Activated CD4-positive, alpha-beta T cell treated with anti-CD3 and anti-CD28 coated beads, Interleukin-2, amount 10 ng/mL, durations not matched to agents 24 days and 14 days (primary cell): Measurements from ENCODE around the gene TRAPPC2. TPM values are rescaled to one million over a fixed set of nuclear protein-coding genes. Genes with fewer than 3 reads are reported as not detected.
"Not testable (repeated sequence)": the region's sequence is repeated elsewhere in the genome, so short reads cannot be mapped to it uniquely, and the experiment has no call there.

Source experiments
- DNase-seq: peaks from one replicate; pipeline ENCODE4 v3.0.0; 2022
- H3K27ac Mint-ChIP-seq: one replicate; pipeline ENCODE4 v1.8.0; 2022; ENCODE audit warnings: mild to moderate bottlenecking, mixed read lengths
- H3K27me3 Mint-ChIP-seq: one replicate; pipeline ENCODE4 v1.8.0; 2022; ENCODE audit warnings: mixed read lengths
- H3K36me3 Mint-ChIP-seq: one replicate; pipeline ENCODE4 v1.8.0; 2022; ENCODE audit warnings: low read depth, mild to moderate bottlenecking, mixed read lengths
- H3K4me1 Mint-ChIP-seq: one replicate; pipeline ENCODE4 v1.8.0; 2021; ENCODE audit warnings: mixed read lengths
- H3K4me3 Mint-ChIP-seq: one replicate; pipeline ENCODE4 v1.8.0; 2022; ENCODE audit warnings: mild to moderate bottlenecking, moderate library complexity, mixed read lengths
- H3K9me3 Mint-ChIP-seq: one replicate; pipeline ENCODE4 v1.8.0; 2021; ENCODE audit warnings: mixed read lengths
- intact Hi-C: fragments of 100-400 bp; cut with micrococcal nuclease; formaldehyde crosslinking; loops from one replicate; pipeline ENCODE4 v1.15.1; 2023
- total RNA-seq: library from RNA; stranded (reverse); gene quantifications from 2 replicates; pipeline ENCODE4 v1.2.3, GENCODE V29; 2022

Gene TRAPPC2
- total RNA-seq, 1 donor from 2014 or later: 15.4 TPM

GRCh38 chrX:13688958-13689740, 45.3 kb downstream of the TRAPPC2 start, which contains the start of gene RAB9A:
Gene RAB9A, plus strand, starts transcription at chrX:13689128. Its CDS starts 19,619 bp downstream, at chrX:13708747.
- Mint-ChIP-seq H3K36me3 (peaks cover 4% of the 10 kb centered on the region), H3K27ac (peak within 1 kb of the TSS; percentile 93), H3K4me3 (peak within 1 kb of the TSS; percentile 87), H3K4me1 (peaks cover 35% of the 10 kb centered on the region), H3K9me3 (no peaks in the 10 kb centered on the region), H3K27me3 (no peaks in the 10 kb centered on the region)
- intact Hi-C loops: loop anchor here (1.0 kb wide), 3 partner anchors 20 to 45 kb away; partner anchors contain the start of genes OFD1 and TRAPPC2
- peak; percentile 95 for DNase-seq

DNA sequence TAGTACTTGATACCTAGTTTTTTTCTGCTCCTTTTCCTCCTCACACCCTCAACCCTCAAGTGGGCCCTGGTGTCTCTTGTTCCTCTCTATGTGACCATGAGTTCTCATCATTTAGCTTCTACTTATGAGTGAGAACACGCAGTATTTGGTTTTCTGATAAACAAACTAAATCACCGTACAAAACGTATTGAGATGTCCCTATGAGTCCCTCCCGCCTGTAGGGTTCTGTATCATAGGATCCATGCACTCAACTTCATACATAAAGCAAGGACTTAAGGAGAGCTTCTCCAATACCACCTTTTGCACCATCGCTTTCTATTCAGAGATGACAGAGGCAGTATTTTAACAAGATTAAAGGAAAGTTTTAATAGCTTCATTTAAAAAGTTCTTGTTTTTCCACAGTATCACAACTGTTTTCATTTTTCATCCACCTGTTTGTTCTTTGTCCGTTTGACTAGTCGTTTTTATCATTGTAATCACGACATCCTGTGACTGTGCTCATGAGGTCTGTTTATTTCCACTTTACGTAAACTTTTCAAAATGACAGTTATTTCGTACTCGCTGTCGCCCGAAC, 45.9 kb downstream of the TRAPPC2 start:
- peaks cover 5% of the 10 kb centered on the region for H3K36me3 Mint-ChIP-seq
- H3K4me1 Mint-ChIP-seq: peaks cover 33% of the 10 kb centered on the region
- H3K27ac Mint-ChIP-seq: peak overlapping the region; percentile 93
- intact Hi-C loops: loop anchor here (1.0 kb wide), 1 partner anchor 19 kb away; no protein-coding TSS in a partner anchor
- peak overlapping the region; percentile 87 for H3K4me3 Mint-ChIP-seq
- H3K27me3 Mint-ChIP-seq: no peaks in the 10 kb centered on the region
- no peaks in the 10 kb centered on the region for H3K9me3 Mint-ChIP-seq
- DNase-seq: peak; percentile 55

GRCh38 chrX:13687203-13687602, 47.2 kb downstream of the TRAPPC2 start:
- intact Hi-C loops: no loop called here
- Mint-ChIP-seq H3K36me3 (peaks cover 5% of the 10 kb centered on the region), H3K4me1 (peaks cover 23% of the 10 kb centered on the region), H3K4me3 (no peak overlapping the region), H3K27me3 (no peaks in the 10 kb centered on the region), H3K27ac (no peak overlapping the region), H3K9me3 (no peaks in the 10 kb centered on the region)
- no peak for DNase-seq

GRCh38 chrX:13685126-13685763, 49.2 kb downstream of the TRAPPC2 start:
- H3K27ac Mint-ChIP-seq: no peak overlapping the region
- H3K4me3 Mint-ChIP-seq: no peak overlapping the region

DNA sequence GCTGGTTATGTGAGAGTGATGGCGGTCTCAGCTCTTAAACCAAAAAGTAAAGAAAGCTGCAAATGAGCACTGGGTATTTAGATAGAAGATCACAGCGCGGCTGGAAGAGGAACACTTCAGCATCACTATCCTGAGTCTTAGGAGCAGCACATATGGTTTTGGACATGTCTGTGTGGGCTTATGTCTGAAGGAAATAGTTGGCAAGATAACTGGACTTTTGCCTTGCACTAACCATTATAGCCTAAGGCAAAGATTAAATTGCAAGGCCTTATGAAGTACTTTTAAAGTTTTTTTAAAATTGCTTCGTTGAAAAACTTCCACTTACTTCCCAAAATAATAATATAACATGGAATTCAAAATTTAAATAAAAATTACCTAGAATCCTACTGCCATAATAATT, 50.1 kb downstream of the TRAPPC2 start:
- Mint-ChIP-seq H3K9me3 (no peaks in the 10 kb centered on the region), H3K4me1 (peaks cover 15% of the 10 kb centered on the region), H3K36me3 (peaks cover 10% of the 10 kb centered on the region), H3K27ac (no peak overlapping the region), H3K4me3 (no peak overlapping the region), H3K27me3 (no peaks in the 10 kb centered on the region)
- DNase-seq: no peak
- intact Hi-C loops: no loop called here

More at GRCh38 chrX:13685126-13685763, 49.2 kb downstream of the TRAPPC2 start:
- Mint-ChIP-seq H3K27me3 (no peaks in the 10 kb centered on the region), H3K4me1 (peaks cover 16% of the 10 kb centered on the region), H3K36me3 (peaks cover 10% of the 10 kb centered on the region), H3K9me3 (no peaks in the 10 kb centered on the region)
- no peak for DNase-seq
- intact Hi-C loops: no loop called here

DNA sequence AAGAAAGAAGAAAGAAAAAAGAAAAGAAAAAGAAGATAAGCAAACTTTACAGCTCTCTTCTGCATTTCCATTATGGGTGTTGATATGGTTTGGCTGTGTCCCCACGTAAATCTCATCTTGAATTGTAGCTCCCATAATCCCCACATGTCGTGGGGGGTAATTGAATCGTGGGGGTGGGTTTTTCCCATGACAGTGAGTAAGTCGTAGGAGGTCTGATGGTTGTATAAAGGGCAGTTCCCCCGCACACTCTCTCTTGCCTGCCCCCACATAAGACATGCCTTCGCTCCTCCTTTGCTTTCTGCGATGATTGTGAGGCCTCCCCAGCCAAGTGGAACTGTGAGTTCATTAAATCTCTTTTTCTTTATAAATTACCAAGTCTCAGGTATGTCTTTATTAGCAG, 52.8 kb downstream of the TRAPPC2 start:
- peaks cover 12% of the 10 kb centered on the region for H3K36me3 Mint-ChIP-seq
- no peak for DNase-seq
- no peaks in the 10 kb centered on the region for H3K9me3 Mint-ChIP-seq
- H3K27me3 Mint-ChIP-seq: no peaks in the 10 kb centered on the region
- H3K27ac Mint-ChIP-seq: no peak overlapping the region
- intact Hi-C loops: no loop called here
- H3K4me1 Mint-ChIP-seq: peaks cover 5% of the 10 kb centered on the region
- no peak overlapping the region for H3K4me3 Mint-ChIP-seq

DNA sequence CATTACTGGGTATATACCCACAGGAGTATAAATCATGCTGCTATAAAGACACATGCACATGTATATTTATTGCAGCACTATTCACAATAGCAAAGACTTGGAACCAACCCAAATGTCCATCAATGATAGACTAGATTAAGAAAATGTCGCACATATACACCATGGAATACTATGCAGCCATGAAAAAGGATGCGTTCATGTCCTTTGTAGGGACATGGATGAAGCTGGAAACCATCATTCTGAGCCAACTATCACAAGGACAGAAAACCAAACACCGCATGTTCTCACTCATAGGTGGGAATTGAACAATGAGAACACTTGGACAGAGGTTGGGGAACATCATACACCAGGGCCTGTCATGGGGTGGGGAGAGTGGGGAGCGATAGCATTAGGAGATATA, 54.7 kb downstream of the TRAPPC2 start:
- H3K4me3 Mint-ChIP-seq, H3K27me3 Mint-ChIP-seq, intact Hi-C loops, H3K9me3 Mint-ChIP-seq, H3K4me1 Mint-ChIP-seq, DNase-seq, H3K27ac Mint-ChIP-seq: not testable (repeated sequence)
- peaks cover 12% of the 10 kb centered on the region for H3K36me3 Mint-ChIP-seq

GRCh38 chrX:13676885-13677284, 57.5 kb downstream of the TRAPPC2 start:
- H3K9me3 Mint-ChIP-seq: no peaks in the 10 kb centered on the region
- peaks cover 1% of the 10 kb centered on the region for H3K4me1 Mint-ChIP-seq
- intact Hi-C loops: no loop called here
- no peak overlapping the region for H3K27ac Mint-ChIP-seq
- no peaks in the 10 kb centered on the region for H3K27me3 Mint-ChIP-seq
- DNase-seq: no peak
- no peak overlapping the region for H3K4me3 Mint-ChIP-seq
- H3K36me3 Mint-ChIP-seq: peaks cover 10% of the 10 kb centered on the region

GRCh38 chrX:13673016-13673415, 61.4 kb downstream of the TRAPPC2 start:
- no peaks in the 10 kb centered on the region for H3K27me3 Mint-ChIP-seq
- H3K9me3 Mint-ChIP-seq: no peaks in the 10 kb centered on the region
- intact Hi-C loops: no loop called here
- H3K36me3 Mint-ChIP-seq: peaks cover 17% of the 10 kb centered on the region
- H3K4me1 Mint-ChIP-seq: peaks cover 11% of the 10 kb centered on the region
- no peak overlapping the region for H3K27ac Mint-ChIP-seq
- DNase-seq: no peak
- H3K4me3 Mint-ChIP-seq: no peak overlapping the region

- H3K4me1 Mint-ChIP-seq: peaks cover 11% of the 10 kb centered on the region
- no peaks in the 10 kb centered on the region for H3K9me3 Mint-ChIP-seq
- no peak overlapping the region for H3K27ac Mint-ChIP-seq
- DNase-seq: no peak
- no peaks in the 10 kb centered on the region for H3K27me3 Mint-ChIP-seq
- intact Hi-C loops: no loop called here
- H3K36me3 Mint-ChIP-seq: peaks cover 21% of the 10 kb centered on the region
- no peak overlapping the region for H3K4me3 Mint-ChIP-seq
Observed at GRCh38 chrX:13670197-13670596, 64.2 kb downstream of the TRAPPC2 start.

- Mint-ChIP-seq H3K27ac (peak overlapping the region; percentile 93), H3K36me3 (peaks cover 21% of the 10 kb centered on the region), H3K4me1 (peaks cover 11% of the 10 kb centered on the region)
- H3K9me3 Mint-ChIP-seq, H3K4me3 Mint-ChIP-seq, H3K27me3 Mint-ChIP-seq, DNase-seq: not testable (repeated sequence)
- intact Hi-C loops: loop anchor here (1.0 to 2.0 kb wide), 3 partner anchors 17 to 358 kb away; partner anchors contain the start of gene TCEANC
Observed at GRCh38 chrX:13669755-13670154, 64.7 kb downstream of the TRAPPC2 start.

GRCh38 chrX:13669246-13669737, 65.1 kb downstream of the TRAPPC2 start:
- H3K4me3 Mint-ChIP-seq: peak overlapping the region; percentile 63
- H3K4me1 Mint-ChIP-seq: peaks cover 11% of the 10 kb centered on the region
- H3K27me3 Mint-ChIP-seq: no peaks in the 10 kb centered on the region
- no peaks in the 10 kb centered on the region for H3K9me3 Mint-ChIP-seq
- peak overlapping the region; percentile 93 for H3K27ac Mint-ChIP-seq
- DNase-seq: peak; percentile 75
- peaks cover 21% of the 10 kb centered on the region for H3K36me3 Mint-ChIP-seq
- intact Hi-C loops: loop anchor here (1.0 to 2.0 kb wide), 3 partner anchors 16 to 358 kb away; partner anchors contain the start of gene TCEANC

GRCh38 chrX:13667919-13668318, 66.5 kb downstream of the TRAPPC2 start:
- intact Hi-C loops: loop anchor here (2.0 kb wide), 1 partner anchor 15 kb away; the partner anchor contains the start of gene TCEANC
- no peaks in the 10 kb centered on the region for H3K9me3 Mint-ChIP-seq
- H3K4me3 Mint-ChIP-seq: no peak overlapping the region
- H3K4me1 Mint-ChIP-seq: peaks cover 11% of the 10 kb centered on the region
- peaks cover 18% of the 10 kb centered on the region for H3K36me3 Mint-ChIP-seq
- no peaks in the 10 kb centered on the region for H3K27me3 Mint-ChIP-seq
- H3K27ac Mint-ChIP-seq: no peak overlapping the region
- DNase-seq: no peak
